Measurements from ENCODE around the gene NUDT3.
"Not testable (repeated sequence)": the region's sequence is repeated elsewhere in the genome, so short reads cannot be mapped to it uniquely, and the experiment has no call there.

Gene NUDT3

GRCh38 chr6:34273242-34273805 lies 119.1 kb downstream of the NUDT3 start:
- H3K36me3 ChIP-seq = no peaks in the 10 kb centered on the region
- H3K4me1 ChIP-seq = peaks cover 3% of the 10 kb centered on the region; the same call in 1 of the 2 replicates
- no peak overlapping the region for H3K4me3 ChIP-seq (ENCODE audit: low read depth, low read length)
- no peaks in the 10 kb centered on the region for H3K27me3 ChIP-seq
- no peaks in the 10 kb centered on the region for H3K9me3 ChIP-seq
- no peak for TF ChIP-seq CTCF (IDR thresholded peaks at IDR 0.05; ENCODE audit: low read depth, low read length)
- peak; percentile 24 for DNase-seq

- Histone ChIP-seq H3K9me3 (no peaks in the 10 kb centered on the region), H3K27me3 (no peaks in the 10 kb centered on the region), H3K4me1 (peaks cover 3% of the 10 kb centered on the region; the same call in 1 of the 2 replicates), H3K36me3 (no peaks in the 10 kb centered on the region), H3K4me3 (ENCODE audit: low read depth, low read length) (no peak overlapping the region)
- DNase-seq = no peak
- peak; percentile 15; the same call in 1 of the 2 replicates for TF ChIP-seq CTCF (IDR thresholded peaks at IDR 0.05; ENCODE audit: low read depth, low read length)
Observed at GRCh38 chr6:34272013-34272926, 120.2 kb downstream of the NUDT3 start.

GRCh38 chr6:34269658-34270341 lies 122.7 kb downstream of the NUDT3 start:
- not testable (repeated sequence) for H3K4me3 ChIP-seq (ENCODE audit: low read depth, low read length); H3K36me3 ChIP-seq

GRCh38 chr6:34269132-34269531 lies 123.3 kb downstream of the NUDT3 start:
- H3K27me3 ChIP-seq; DNase-seq; H3K4me3 ChIP-seq (ENCODE audit: low read depth, low read length); H3K4me1 ChIP-seq; H3K9me3 ChIP-seq; H3K36me3 ChIP-seq: not testable (repeated sequence)

More at GRCh38 chr6:34269658-34270341, 122.7 kb downstream of the NUDT3 start:
- not testable (repeated sequence) for H3K9me3 ChIP-seq, DNase-seq, H3K4me1 ChIP-seq, H3K27me3 ChIP-seq

GRCh38 chr6:34267746-34268145 lies 124.7 kb downstream of the NUDT3 start:
- Histone ChIP-seq H3K4me1 (no peaks in the 10 kb centered on the region), H3K9me3 (no peaks in the 10 kb centered on the region)

GRCh38 chr6:34263484-34263883 lies 129.0 kb downstream of the NUDT3 start:
- not testable (repeated sequence) for H3K27me3 ChIP-seq; H3K4me3 ChIP-seq (ENCODE audit: low read depth, low read length); H3K9me3 ChIP-seq; H3K4me1 ChIP-seq; H3K36me3 ChIP-seq; DNase-seq

More at GRCh38 chr6:34267746-34268145, 124.7 kb downstream of the NUDT3 start:
- no peak overlapping the region for H3K4me3 ChIP-seq (ENCODE audit: low read depth, low read length)
- no peak for DNase-seq
- H3K36me3 ChIP-seq = no peaks in the 10 kb centered on the region
- no peaks in the 10 kb centered on the region for H3K27me3 ChIP-seq
- TF ChIP-seq CTCF (IDR thresholded peaks at IDR 0.05; ENCODE audit: low read depth, low read length) = no peak

- no peak for TF ChIP-seq CTCF (IDR thresholded peaks at IDR 0.05; ENCODE audit: low read depth, low read length)
- Histone ChIP-seq H3K4me3 (ENCODE audit: low read depth, low read length) (peak overlapping the region; percentile 59), H3K4me1 (no peaks in the 10 kb centered on the region), H3K9me3 (no peaks in the 10 kb centered on the region), H3K27me3 (no peaks in the 10 kb centered on the region), H3K36me3 (no peaks in the 10 kb centered on the region)
- peak; percentile 72 for DNase-seq
Observed at GRCh38 chr6:34260576-34261267, 131.7 kb downstream of the NUDT3 start.

Measured in BE2C (cell line).